Measurements from ENCODE around the gene PXN.
"Not testable (repeated sequence)": the region's sequence is repeated elsewhere in the genome, so short reads cannot be mapped to it uniquely, and the experiment has no call there.

The PXN gene

GRCh38 chr12:120253313-120253712 is 12.2 kb downstream of the PXN start:
- H3K36me3 ChIP-seq (ENCODE audit: insufficient read depth, low read length): not testable (repeated sequence)

GRCh38 chr12:120252071-120252906 is 13.2 kb downstream of the PXN start:
- Histone ChIP-seq H3K4me1 (ENCODE audit: insufficient read depth, low read length) (peaks cover 39% of the 10 kb centered on the region; the same call in 1 of the 2 replicates), H3K9me3 (ENCODE audit: control insufficient read depth, insufficient read depth, low read length) (no peaks in the 10 kb centered on the region), H3K9ac (ENCODE audit: low read depth, low read length) (no peak overlapping the region), H3K36me3 (ENCODE audit: insufficient read depth, low read length) (peaks cover 3% of the 10 kb centered on the region; the same call in 1 of the 2 replicates)

More at GRCh38 chr12:120253313-120253712, 12.2 kb downstream of the PXN start:
- H3K9ac ChIP-seq (ENCODE audit: low read depth, low read length); H3K9me3 ChIP-seq (ENCODE audit: control insufficient read depth, insufficient read depth, low read length): not testable (repeated sequence)
- H3K4me1 ChIP-seq (ENCODE audit: insufficient read depth, low read length): peaks cover 39% of the 10 kb centered on the region

- H3K9me3 ChIP-seq (ENCODE audit: control insufficient read depth, insufficient read depth, low read length); H3K36me3 ChIP-seq (ENCODE audit: insufficient read depth, low read length); H3K9ac ChIP-seq (ENCODE audit: low read depth, low read length): not testable (repeated sequence)
- H3K4me1 ChIP-seq (ENCODE audit: insufficient read depth, low read length): peaks cover 37% of the 10 kb centered on the region; the same call in 1 of the 2 replicates
Observed at GRCh38 chr12:120251364-120252070, 14.0 kb downstream of the PXN start.

- Histone ChIP-seq H3K9me3 (ENCODE audit: control insufficient read depth, insufficient read depth, low read length) (no peaks in the 10 kb centered on the region), H3K9ac (ENCODE audit: low read depth, low read length) (no peak overlapping the region), H3K4me1 (ENCODE audit: insufficient read depth, low read length) (peaks cover 39% of the 10 kb centered on the region), H3K36me3 (ENCODE audit: insufficient read depth, low read length) (peaks cover 3% of the 10 kb centered on the region; the same call in 1 of the 2 replicates)
Observed at GRCh38 chr12:120249875-120250795, 15.4 kb downstream of the PXN start.

GRCh38 chr12:120249266-120249874 is 16.2 kb downstream of the PXN start:
- Histone ChIP-seq H3K36me3 (ENCODE audit: insufficient read depth, low read length) (peaks cover 3% of the 10 kb centered on the region; the same call in 1 of the 2 replicates), H3K4me1 (ENCODE audit: insufficient read depth, low read length) (peaks cover 43% of the 10 kb centered on the region), H3K9ac (ENCODE audit: low read depth, low read length) (no peak overlapping the region), H3K9me3 (ENCODE audit: control insufficient read depth, insufficient read depth, low read length) (no peaks in the 10 kb centered on the region)

GRCh38 chr12:120247621-120248030 is 17.9 kb downstream of the PXN start:
- H3K9me3 ChIP-seq (ENCODE audit: control insufficient read depth, insufficient read depth, low read length): no peaks in the 10 kb centered on the region
- H3K9ac ChIP-seq (ENCODE audit: low read depth, low read length): no peak overlapping the region
- H3K36me3 ChIP-seq (ENCODE audit: insufficient read depth, low read length): peaks cover 3% of the 10 kb centered on the region; the same call in 1 of the 2 replicates
- H3K4me1 ChIP-seq (ENCODE audit: insufficient read depth, low read length): peaks cover 48% of the 10 kb centered on the region

- Histone ChIP-seq H3K36me3 (ENCODE audit: insufficient read depth, low read length) (peaks cover 3% of the 10 kb centered on the region; the same call in 1 of the 2 replicates), H3K9ac (ENCODE audit: low read depth, low read length) (no peak overlapping the region), H3K4me1 (ENCODE audit: insufficient read depth, low read length) (peaks cover 49% of the 10 kb centered on the region), H3K9me3 (ENCODE audit: control insufficient read depth, insufficient read depth, low read length) (no peaks in the 10 kb centered on the region)
Observed at GRCh38 chr12:120247183-120247582, 18.3 kb downstream of the PXN start.

GRCh38 chr12:120246705-120247104 is 18.8 kb downstream of the PXN start:
- H3K9me3 ChIP-seq (ENCODE audit: control insufficient read depth, insufficient read depth, low read length); H3K9ac ChIP-seq (ENCODE audit: low read depth, low read length); H3K36me3 ChIP-seq (ENCODE audit: insufficient read depth, low read length): not testable (repeated sequence)
- peaks cover 48% of the 10 kb centered on the region for H3K4me1 ChIP-seq (ENCODE audit: insufficient read depth, low read length)

- no peaks in the 10 kb centered on the region for H3K9me3 ChIP-seq (ENCODE audit: control insufficient read depth, insufficient read depth, low read length)
- H3K4me1 ChIP-seq (ENCODE audit: insufficient read depth, low read length): peaks cover 53% of the 10 kb centered on the region
- no peak overlapping the region for H3K9ac ChIP-seq (ENCODE audit: low read depth, low read length)
- no peaks in the 10 kb centered on the region for H3K36me3 ChIP-seq (ENCODE audit: insufficient read depth, low read length)
Observed at GRCh38 chr12:120242971-120243699, 22.4 kb downstream of the PXN start.

GRCh38 chr12:120242275-120242799 is 23.2 kb downstream of the PXN start:
- peaks cover 53% of the 10 kb centered on the region for H3K4me1 ChIP-seq (ENCODE audit: insufficient read depth, low read length)
- no peaks in the 10 kb centered on the region for H3K9me3 ChIP-seq (ENCODE audit: control insufficient read depth, insufficient read depth, low read length)
- H3K9ac ChIP-seq (ENCODE audit: low read depth, low read length): no peak overlapping the region
- H3K36me3 ChIP-seq (ENCODE audit: insufficient read depth, low read length): no peaks in the 10 kb centered on the region

- Histone ChIP-seq H3K9ac (ENCODE audit: low read depth, low read length) (no peak overlapping the region), H3K9me3 (ENCODE audit: control insufficient read depth, insufficient read depth, low read length) (no peaks in the 10 kb centered on the region), H3K36me3 (ENCODE audit: insufficient read depth, low read length) (no peaks in the 10 kb centered on the region), H3K4me1 (ENCODE audit: insufficient read depth, low read length) (peaks cover 52% of the 10 kb centered on the region)
Observed at GRCh38 chr12:120241561-120242274, 23.8 kb downstream of the PXN start.

- no peaks in the 10 kb centered on the region for H3K36me3 ChIP-seq (ENCODE audit: insufficient read depth, low read length)
- H3K4me1 ChIP-seq (ENCODE audit: insufficient read depth, low read length): peaks cover 60% of the 10 kb centered on the region
- H3K9ac ChIP-seq (ENCODE audit: low read depth, low read length): no peak overlapping the region
- H3K9me3 ChIP-seq (ENCODE audit: control insufficient read depth, insufficient read depth, low read length): no peaks in the 10 kb centered on the region
Observed at GRCh38 chr12:120240495-120240833, 25.1 kb downstream of the PXN start.

Measured in ES-I3 (cell line).